HTERT RPE-1 (cell line): ENCODE results near the gene RAB40B.
"Not testable (repeated sequence)": the region's sequence is repeated elsewhere in the genome, so short reads cannot be mapped to it uniquely, and the experiment has no call there.

Source experiments
- in situ Hi-C: fragments of 300-500 bp; cut with MboI; formaldehyde crosslinking; loops from 4 replicates; pipeline ENCODE4 v1.14.3; 2020; ENCODE audit warnings: low sequenced_read_pairs

Gene RAB40B

DNA sequence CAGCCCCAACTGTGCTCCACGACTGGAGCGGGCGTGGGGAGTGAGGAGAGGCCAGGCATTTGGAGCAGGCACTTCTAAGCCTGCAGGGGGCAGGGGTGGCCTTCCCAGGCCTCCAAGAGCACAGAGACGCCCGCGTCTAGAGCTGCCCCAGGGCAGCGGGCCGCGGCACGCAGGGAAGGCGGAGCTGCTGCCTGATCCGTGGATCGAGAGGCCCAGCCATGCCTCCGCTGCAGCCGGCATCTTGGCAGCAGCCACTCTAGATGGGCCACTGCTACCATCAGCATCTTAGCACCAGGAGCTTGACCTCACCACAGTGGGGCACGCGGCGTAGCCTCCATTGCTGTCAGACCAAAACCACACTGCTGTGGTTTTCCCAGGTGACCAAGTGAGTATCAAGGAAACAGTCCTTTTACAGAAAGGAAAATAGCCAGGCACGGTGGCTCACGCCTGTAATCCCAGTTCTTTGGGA, 29.8 kb downstream of the RAB40B start:
- in situ Hi-C loops = no loop called here

DNA sequence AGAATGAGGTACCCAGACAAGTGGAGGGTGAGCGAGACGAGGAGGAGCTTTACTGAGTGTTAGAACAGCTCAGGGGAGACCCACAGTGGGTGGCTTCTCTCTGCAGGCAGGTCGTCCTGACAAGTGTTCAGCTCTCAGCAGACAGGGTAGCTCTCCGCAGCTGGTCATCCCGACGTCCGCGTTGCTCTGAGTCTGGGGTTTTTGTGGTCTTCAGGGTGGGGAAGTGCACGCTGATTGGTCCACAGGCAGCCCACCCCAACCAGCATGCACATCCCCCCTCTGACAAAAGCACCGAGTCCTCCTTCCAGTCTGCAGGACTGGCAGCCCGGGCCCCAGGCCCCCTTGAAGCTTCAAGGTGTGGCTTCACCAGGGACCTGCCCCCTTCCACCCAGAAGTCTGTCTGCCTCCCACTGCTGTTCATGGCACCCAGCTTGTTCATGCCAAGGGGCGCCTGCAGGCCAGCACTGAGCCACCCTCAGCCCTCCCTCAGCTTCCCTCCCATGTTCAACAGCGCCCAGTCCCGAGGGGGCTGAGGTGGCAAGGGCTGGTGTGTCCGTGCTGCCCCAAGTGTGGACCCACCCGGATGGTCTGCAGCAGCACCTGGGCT, 30.4 kb downstream of the RAB40B start:
- in situ Hi-C loops = no loop called here

DNA sequence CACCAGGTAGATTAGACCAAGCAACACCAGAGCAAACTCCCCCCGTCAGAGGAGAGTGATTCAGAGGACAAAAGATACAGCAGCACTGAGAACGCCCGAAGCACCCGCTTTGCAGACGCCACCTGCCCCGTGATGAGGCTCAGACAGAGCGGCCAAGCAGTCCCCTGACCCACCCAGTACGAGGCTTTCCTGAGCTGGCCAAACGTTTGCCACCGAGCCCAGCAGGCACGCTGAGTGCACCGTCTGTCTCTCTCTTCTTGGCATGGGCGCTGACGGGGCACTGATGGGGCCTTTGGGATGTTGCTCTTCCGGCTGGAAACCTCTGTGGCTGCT, 30.9 kb downstream of the RAB40B start:
- in situ Hi-C loops = no loop called here

DNA sequence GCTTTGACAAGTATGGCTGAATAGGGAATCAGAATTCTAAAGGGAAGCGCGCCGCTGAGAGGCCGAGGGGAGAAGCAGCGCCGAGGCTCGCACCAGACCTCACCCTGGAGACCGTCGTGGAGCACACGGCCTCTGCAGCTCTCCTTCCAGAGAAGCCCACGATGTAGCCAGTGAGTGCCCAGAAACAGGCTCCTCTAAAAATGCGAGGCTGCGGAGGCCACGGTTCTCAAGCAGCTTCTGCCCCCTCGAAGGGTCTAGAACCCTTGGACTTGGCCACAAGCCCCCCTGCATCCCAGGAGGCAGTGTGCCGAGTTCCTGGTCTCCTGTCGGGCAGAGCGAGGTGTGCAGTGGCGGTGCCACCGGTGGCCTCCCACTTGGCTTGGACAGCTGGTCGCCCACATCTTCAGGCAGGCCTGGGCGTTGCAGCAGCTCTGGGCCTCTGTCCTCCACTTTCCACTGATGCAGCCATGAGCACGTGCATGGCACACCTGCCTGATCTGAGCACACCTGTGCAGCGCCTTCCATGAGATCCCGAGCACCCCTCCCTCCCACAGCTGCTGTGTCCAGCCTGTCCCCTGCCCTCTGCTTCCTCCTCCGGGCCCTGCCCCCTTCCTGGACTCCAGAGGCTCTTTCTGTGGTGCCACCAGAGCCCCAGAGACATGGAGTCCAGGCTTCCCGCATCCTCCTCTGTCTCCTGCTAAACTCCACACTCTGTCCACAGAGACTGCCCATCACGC, 31.4 kb downstream of the RAB40B start:
- in situ Hi-C loops = no loop called here

DNA sequence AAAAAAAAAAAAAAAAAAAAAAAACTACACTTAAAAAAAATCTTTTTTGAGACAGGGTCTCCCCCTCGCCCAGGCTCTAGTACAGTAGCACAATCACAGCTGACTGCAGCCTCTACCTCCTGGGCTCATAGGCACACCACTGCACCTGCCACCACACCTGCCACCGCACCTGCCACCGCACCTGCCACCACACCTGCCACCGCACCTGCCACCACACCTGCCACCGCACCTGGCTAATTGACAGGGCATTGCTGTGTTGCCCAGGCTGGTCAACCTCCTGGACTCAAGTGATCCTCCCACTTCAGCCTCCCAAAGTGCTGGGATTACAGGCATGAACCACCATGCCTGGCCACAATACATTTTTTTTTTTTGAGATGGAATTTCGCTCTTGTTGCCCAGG, 32.6 kb downstream of the RAB40B start:
- in situ Hi-C loops = no loop called here

DNA sequence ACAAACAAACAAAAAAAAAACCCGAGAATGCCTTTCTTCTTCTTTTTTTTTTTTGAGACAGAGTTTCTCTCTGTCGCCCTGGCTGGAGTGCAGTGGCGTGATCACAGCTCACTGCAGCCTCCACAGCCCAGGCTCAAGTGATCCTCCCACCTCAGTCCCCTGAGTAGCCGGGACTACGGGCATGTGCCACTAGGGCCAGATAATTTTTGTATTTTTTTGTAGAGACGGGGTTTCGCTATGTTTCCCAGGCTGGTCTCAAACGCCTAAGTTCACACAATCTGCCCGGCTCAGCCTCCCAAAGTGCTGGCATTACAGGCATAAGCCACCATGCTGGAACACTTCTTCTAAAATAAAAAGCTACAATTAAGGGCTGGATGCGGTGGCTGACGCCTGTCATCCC, 33.3 kb downstream of the RAB40B start:
- in situ Hi-C loops = no loop called here

DNA sequence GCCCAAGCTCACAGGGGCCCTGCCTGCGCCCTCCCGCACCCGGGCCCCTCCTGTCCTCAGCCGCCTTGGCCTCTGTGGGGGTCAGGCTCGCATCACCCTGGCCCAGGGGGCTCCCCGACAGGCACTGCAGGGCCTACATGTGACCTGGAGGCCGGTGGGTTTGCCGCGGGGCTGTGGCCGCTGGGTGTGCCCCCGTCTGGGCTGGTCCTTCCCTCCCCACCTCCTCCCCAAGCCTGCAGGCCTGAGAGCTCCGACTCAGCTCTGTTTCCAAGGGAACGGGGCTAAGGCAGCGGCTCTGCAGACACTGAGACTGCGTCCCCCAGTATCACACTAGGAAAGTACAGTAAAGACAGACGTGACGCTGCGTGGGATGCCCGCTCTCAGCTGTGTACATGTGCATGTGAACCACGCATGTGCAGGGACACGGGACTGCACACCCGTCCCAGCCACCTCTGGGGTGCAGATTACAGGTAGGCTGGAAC, 33.8 kb downstream of the RAB40B start:
- in situ Hi-C loops = no loop called here

DNA sequence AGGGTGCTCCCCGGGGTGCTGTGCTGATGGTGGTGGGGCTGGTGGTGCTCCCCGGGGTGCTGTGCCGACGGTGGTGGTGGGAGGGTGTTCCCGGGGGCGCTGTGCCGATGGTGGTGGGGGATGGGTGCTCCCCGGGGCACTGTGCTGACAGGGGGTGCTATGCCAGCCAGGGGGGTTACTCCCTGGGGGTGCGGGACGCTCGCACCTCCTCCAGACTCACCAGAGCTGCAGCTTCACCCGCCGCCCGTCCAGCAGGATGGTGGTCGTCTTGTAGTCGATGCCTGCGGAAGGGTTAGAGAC, 34.3 kb downstream of the RAB40B start:
- in situ Hi-C loops = no loop called here

DNA sequence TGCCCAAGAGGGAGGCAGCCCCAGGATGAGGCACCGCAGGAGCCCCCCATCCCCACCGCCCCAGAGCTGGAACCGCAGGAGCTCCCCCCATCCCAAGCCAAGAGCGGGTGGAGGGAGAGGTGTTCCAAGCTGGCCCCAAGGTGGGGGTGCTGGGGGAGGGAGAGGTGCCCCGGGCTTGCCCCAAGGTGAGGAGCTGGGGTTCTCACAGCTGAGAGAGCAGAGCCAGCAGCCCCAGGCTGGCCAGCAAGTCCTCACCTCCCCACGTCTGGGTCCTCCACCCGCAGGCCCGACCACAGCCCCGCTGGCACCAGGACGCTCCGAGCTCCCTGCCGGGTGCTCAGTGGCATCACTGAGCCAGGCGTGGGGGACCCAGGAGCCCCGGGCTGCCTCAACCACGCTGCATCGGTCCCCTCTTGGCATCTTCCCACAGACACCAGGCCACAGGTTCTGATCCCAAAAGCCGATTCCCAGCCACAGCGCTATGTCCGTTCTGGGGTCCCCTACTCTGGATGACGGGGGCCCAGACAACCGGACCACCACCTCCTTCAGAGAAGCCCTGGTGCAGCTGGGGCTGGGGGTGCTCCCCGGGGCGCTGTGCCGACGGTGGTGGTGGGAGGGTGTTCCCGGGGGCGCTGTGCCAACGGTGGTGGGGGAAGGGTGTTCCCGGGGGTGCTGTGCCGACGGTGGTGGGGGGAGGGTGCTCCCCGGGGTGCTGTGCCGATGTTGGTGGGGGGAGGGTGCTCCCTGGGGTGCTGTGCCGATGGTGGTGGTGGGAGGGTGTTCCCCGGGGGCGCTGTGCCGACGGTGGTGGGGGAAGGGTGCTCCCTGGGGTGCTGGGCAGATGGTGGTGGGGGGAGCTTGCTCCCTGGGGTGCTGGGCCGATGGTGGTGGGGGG, 34.9 kb downstream of the RAB40B start:
- in situ Hi-C loops = no loop called here

DNA sequence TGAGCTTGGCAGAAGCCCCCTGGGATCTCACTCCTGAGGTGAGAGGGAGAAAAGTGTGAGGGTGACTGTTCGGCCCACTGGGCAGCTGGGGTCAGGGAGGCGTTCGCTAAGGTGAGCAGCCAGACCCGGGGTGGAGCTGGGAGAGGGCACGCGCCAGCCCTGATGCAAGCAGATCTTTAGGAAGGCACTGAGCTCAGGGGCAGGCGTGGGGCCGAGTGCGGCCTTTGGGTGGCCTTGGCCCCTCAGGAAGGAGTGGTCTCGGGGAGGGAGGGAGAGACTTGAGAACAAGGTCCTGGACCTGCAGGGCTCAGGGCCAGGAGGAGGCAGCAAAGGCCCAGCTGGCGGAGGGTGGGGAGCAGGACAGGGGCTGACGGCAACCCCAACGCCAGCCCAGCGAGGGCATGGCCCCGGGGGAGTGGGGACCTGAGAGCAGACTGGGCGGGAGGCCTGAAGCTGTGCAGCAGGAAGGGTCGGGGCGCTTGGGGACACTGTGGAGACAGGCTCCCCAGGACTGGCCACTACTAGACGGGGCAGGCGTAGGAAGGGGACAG, 35.7 kb downstream of the RAB40B start:
- in situ Hi-C loops = no loop called here

DNA sequence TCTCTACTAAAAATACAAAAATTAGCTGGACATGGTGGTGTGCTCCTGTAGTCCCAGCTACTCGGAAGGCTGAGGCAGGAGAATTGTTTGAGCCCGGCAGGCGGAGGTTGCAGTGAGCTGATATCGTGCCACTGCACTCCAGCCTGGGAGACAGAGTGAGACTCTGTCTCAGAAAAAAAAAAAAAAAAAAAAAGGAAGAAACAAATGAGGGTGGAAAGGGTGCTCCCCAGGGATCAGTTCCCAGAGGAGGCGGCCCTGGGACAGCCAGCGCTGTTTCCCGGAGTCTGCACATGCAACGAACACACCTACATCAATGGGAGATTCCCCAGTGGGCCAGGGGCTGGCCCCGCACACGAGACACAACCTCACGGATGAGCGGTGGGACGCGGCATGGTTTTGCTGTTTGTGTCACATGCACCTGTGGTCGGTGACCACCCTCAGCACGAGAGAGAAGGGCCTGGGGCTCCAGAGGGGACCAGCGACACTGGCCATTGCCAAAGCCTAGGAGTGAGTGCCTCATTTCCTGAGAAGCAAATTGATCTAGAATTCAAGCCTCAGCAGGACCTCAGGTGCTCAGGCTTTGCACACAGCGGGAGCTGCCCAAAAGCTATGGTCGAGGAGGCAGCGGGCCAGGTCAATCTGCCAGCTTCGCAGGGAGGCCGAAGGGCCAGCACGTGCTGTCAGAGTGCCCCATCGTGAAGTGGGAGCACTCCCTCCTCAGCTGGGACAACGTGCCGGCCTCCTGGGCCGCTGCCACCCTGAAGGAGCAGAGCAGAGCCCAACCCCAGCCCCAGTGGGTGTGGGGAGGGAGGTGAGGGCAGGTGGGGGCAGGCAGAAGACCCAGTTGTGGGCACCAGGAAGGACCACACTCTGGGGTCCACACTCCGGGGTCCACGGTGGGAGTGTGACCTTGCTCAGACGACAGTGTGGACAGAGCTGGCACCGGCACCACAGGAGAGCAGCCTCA, 36.5 kb downstream of the RAB40B start:
- in situ Hi-C loops = no loop called here

DNA sequence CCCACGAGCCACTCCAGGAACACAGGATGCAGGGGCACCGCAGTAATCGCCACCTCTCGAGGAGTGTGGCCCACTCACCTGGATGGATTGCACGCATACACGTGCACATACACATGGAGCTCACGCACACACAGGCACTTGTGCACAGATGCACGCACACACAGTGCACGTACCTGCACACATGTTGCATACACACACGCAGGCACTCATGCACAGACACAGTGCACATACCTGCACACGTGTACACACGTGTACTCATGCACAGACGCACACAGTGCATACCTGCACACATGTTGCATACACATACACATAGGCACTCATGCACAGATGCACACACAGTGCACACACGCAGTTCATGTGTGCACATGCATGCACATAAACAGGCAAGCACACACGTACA, 38.6 kb downstream of the RAB40B start:
- in situ Hi-C loops = no loop called here

DNA sequence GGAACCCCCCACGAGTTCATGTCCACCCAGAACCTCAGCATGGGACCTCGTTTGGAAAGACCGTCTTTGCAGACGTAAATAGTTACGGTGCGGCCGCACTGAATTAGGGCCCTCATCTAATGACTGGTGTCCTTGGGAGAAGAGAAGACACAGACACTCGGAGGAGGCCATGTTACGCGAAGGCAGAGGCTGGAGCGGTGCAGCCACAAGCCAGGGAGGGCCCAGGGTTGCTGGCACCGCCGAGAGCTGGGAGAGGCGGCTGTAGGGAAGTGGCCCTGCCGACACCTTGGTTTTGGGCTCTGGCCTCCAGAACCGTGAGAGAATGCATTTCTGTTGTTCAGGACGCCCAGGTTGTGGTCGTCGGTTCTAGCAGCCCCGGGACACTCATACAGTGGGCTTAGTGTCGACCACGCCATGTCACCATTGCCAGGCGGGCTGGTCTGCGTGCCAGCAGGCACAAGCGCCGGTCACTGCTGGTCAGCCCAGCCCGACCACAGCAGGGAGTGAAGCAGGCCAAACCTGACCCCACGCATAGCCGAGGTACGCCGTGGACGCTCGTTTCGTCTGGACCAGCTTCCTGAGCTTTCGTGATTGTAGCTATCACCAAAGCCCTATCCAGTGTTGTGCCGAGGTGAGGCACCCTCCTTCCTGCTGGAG, 39.6 kb downstream of the RAB40B start:
- in situ Hi-C loops = no loop called here

DNA sequence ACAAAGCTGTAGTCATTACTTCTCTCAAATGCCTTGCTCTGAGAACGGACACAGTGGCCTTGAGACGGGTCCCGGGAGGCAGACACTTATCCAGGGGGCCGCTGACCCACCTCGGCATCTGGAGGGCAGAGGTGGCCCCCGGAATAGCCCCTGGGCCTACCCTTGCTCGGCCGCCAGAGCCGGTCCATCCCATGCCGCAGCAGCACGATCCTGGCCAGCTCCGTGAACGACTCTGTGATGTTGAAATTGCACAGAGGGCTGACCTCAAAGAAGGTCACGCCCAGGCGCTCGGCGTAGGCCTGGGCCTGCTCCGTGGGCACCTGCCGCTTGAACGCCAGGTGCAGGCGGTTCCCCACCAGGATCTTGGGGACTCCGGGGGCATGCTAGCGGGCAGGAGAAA, 40.2 kb downstream of the RAB40B start:
- in situ Hi-C loops = no loop called here

DNA sequence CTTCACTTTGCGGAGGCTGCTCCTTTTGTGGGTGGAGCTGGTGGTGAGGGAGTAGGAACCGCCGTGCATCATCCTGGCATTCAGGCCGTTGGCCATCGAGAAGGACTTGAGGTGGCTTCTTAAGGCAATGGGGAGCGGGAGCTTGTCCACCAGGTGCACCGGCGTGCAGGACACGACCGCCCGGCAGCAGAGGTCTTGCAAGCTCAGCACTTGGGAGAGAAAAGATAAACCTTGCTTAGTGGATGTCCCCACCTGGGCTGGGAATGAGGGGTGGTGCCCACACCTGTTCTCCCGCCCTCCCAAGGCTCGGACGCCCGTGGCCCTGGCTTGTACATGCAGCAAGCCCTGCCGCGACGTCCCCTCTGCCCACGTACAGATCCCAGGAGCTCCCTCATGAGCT, 40.6 kb downstream of the RAB40B start:
- in situ Hi-C loops = no loop called here

DNA sequence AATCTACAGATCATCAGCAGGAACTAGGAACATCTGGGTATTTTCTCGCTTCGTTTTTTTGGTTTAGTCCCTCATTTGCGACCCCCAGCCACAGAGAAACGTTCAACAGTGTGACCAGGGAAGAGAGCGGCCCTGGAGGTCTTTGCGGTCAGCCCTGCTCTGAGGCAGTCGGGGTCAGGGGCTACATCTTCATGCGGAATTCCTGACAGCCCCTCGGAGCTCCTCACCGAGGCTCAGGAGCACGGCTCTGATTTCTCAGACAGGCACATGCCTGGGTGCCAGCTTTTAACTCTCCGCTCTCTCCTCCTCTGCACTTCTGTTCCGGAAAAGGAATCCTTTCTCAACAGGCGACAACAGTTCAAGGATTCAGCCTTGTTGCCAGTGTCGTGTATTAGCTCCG, 42.2 kb downstream of the RAB40B start:
- in situ Hi-C loops = no loop called here

DNA sequence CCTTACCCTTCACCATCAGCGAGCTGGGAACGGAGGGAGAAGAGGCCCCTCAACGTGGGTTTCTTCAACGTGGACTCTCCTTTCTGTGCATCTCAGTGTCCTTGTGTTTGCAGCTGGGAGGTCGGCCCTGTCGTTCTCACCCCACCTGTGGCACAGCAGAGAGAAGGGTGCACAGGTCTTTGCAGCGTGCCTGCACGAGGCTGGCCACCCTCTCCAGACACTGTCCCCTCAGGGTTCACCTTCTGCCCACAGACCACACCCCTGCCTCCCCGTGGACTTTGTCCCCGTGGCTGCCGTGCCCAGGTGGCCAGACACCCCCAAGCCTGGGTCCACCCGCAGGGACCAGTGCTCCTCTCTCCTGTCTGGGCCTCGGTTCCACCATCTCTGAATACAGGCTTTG, 43.0 kb downstream of the RAB40B start:
- in situ Hi-C loops = no loop called here

DNA sequence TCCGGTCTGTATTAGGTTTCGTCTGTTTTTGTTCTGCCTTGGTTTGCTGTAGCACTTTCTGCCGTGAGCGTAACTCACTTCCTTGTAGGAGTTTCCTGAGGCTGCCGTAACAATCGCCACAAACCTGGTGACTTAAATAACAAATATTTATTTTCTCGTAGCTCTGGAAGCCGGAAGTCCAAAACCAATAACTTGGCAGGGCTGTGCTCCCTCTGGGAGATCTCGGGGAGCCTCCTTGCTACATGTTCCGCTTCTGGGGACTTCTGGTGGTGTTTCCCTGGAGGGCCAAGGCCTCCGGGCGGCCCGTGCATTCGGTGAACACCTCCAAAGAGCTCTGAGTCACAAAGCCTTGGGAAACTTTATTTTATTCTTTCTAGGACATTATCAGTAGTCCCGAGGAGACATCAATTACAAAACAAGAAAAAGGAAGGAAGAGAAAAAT, 43.4 kb downstream of the RAB40B start:
- in situ Hi-C loops = no loop called here

DNA sequence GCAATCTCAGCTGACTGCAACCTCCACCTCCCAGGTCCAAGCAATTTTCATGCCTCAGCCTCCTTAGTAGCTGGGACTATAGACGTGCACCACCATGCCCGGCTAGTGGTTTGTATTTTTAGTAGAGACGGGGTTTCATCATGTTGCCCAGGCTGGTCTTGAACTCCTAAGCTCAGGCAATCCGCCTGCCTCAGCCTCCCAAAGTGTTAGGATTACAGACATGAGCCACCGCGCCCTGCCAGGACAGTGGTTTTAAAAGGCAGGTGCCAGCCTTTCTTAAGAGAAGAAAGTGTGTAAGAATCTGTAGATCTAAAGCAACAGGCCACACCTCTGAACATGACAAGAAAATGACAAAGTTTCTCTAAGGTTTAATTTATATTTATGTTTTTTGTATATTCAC, 43.9 kb downstream of the RAB40B start:
- in situ Hi-C loops = not testable (repeated sequence)
